Right forelimb (tissue), 1 donor: Measurements from ENCODE around the gene NAALADL1.
A peak's percentile ranks its signal among the peaks of the same experiment; 100 is the strongest.

Experiments
- DNase-seq: peaks from one replicate; pipeline ENCODE4 v3.0.0-alpha.2; 2018

NAALADL1 gene, protein sequence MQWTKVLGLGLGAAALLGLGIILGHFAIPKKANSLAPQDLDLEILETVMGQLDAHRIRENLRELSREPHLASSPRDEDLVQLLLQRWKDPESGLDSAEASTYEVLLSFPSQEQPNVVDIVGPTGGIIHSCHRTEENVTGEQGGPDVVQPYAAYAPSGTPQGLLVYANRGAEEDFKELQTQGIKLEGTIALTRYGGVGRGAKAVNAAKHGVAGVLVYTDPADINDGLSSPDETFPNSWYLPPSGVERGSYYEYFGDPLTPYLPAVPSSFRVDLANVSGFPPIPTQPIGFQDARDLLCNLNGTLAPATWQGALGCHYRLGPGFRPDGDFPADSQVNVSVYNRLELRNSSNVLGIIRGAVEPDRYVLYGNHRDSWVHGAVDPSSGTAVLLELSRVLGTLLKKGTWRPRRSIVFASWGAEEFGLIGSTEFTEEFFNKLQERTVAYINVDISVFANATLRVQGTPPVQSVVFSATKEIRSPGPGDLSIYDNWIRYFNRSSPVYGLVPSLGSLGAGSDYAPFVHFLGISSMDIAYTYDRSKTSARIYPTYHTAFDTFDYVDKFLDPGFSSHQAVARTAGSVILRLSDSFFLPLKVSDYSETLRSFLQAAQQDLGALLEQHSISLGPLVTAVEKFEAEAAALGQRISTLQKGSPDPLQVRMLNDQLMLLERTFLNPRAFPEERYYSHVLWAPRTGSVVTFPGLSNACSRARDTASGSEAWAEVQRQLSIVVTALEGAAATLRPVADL

DNA sequence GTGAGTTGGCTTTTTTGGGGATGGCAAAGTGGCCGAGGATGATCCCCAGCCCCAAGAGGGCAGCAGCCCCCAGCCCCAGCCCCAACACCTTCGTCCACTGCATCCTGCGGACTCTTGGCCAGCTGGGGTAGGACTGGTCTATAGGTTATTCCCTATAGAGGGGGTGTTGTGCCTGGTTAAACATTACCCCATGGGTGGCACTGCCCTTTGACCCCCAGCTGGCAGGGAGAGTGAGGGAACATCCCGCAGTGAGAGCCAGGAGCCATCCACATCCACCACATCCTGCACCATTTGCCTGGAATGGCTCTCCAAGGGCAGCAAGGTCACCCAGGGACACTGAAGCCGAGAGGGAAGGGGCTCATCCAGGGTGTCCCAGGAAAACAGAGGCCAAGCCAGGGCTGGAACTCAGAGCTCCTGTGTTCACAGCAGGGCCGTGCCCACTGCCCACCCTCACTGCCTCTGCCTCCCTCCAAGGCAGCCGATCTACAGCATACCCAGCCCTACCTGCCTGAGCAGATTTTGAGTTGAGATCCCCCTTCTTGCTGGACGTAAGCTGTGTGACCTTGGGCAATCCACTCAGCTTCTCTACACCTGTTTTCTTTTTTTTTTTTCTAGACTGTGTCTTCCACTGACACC, at the start of gene NAALADL1:
Gene NAALADL1, minus strand, starts transcription at position 135 of the 636 bp plus-strand sequence. Its CDS starts 32 bp downstream, at position 103.
- no peak for DNase-seq

DNA sequence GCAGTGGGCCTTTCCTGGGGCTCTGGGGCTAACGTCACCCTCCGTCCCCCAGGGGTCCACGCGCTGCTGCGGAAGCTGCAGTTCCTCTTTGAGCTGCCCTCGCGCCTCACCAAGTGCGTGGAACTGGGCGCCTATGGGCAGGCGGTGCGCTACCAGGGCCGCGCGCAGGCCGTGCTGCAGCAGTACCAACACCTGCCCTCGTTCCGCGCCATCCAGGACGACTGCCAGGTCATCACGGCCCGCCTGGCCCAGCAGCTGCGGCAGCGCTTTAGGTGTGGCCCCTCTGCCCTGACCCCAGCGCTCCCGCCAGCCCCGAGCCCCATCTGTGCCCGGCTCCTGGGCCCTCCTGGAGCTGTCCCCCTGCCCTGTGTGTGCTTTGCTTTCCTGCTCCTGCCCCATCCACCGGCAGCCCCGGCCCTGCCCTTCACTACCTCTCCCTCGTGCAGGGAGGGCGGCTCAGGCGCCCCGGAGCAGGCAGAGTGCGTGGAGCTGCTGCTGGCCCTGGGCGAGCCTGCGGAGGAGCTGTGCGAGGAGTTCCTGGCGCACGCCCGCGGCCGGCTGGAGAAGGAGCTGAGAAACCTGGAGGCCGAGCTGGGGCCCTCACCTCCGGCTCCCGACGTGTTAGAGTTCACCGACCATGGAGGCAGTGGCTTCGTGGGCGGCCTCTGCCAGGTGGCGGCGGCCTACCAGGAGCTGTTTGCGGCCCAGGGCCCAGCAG, 49.6 kb upstream of the NAALADL1 start:
- DNase-seq: no peak

DNA sequence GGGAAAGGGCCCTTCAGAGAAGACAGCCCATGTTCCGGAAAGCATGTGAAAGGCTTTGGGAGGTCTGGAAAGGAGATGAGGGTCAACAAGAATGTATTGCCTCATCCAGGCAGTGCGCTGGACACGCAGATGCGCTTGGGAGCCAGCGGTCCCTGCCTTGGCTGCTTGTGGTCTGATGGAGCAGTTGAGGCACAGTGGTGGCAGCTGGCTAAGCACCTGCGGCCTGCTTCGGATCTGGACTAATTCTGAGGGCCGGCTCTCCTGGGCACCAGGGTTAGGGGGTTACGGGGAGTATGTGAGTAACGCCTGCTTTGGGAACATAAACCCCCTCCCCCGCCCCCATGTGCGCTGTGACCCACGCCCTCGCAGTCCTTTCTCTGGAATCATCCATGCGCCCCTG, 48.7 kb upstream of the NAALADL1 start:
- no peak for DNase-seq

DNA sequence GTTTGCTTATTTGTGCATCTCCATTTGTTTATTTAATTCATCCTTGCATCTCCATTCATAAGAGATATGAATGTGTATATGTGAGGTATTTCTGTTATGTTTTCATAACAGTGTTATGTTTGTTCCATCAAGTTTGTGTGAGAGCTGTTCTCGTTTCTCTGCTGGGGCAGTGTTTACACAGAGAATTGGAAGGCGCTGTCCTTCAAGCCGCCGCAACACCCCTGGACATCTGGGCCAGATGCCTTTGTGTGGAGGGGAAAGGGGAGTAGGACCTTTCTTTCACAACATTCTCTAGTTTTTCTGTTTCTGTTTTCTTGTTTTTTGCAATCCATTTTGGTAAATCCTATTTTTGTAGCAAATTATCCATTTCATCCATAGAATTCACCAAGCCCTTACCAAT, 46.3 kb upstream of the NAALADL1 start:
- DNase-seq: no peak

DNA sequence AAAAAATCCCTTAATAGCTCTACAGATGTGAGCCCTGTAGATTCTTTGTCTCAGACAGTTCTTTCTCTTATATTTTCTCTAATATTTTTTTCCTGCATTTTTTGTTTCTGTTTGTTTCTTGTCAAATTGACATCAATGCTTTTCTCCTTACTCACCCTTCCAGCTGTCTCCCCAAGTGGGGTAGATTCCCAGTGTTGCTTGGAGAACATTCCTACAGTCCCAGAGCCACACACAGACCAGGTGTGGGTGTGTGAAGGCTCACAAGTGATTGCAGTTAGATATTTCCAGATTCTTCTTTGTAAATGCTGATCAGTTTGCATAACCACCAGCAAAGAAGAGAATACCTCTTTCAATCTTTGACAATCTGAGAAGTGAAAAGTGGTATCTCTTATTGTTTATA, 45.1 kb upstream of the NAALADL1 start:
- no peak for DNase-seq

DNA sequence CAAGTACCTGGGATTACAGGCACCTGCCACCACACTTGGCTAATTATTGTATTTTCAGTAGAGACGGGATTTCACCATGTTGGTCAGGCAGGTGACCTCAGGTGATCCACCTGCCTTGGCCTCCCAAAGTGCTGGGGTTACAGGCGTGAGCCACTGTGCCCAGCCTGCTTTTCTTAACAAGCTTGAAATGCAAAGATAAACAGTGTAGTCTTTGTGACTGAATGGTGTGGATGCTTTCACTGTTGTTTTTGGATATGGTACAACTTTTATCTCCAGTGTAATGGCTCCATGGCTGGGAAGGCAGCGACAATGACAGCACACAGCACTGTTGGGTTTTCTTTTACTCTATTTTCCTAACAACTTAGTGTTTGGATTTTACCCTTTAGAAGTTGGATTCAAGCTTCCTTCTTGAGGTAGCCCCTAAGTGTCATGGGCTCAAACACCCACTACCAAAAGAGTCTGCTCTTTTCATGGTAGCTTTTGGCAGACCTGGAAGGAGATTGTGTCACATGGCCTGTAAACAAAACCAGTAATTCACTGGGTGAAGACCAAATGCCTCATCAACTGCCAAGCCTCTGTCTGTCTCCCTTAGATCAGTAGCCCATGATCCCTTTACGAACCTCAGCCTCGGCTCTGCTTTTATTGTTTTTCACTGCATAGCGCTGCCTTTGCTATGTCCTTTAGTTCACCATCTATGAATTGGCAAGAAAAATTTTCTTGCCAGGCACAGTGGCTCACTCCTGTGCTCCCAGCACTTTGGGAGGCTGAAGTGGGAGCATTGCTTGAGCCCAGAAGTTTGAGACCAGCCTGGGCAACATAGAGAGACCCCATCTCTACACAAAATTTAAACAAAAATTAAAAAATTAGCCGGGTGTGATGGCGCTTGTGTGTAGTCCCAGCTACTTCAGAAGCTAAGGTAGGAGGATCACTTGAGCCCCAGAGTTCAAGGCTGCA, 44.1 kb upstream of the NAALADL1 start:
- DNase-seq: no peak

DNA sequence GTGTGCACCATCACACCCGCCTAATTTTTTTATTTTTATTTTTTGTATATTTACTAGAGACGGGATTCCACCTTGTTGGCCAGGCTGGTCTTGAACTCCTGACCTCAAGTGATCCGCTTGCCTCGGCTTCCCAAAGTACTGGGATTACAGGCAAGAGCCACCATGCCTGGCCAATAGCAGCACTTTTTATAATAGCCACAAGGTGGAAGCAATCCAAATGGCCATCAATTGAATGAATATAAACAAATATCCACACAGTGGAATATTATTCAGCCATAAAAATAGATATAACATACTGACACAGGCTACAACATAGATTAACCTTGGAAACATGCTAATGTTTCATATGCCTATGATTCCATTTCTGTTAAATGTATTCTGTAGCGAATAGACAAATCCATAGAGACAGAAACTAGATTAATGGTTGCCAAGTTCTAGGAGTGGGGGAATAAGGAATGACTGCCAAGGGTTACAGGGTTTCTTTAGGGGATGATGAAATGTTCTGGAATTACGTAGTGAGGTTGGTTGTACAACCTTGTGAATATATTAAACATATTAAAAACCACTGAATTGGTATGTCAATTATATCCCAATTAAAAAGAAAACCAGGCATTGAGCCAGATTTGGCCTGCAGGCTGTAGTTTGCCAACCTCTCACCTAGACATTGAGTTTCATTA, 42.5 kb upstream of the NAALADL1 start:
- DNase-seq: no peak

DNA sequence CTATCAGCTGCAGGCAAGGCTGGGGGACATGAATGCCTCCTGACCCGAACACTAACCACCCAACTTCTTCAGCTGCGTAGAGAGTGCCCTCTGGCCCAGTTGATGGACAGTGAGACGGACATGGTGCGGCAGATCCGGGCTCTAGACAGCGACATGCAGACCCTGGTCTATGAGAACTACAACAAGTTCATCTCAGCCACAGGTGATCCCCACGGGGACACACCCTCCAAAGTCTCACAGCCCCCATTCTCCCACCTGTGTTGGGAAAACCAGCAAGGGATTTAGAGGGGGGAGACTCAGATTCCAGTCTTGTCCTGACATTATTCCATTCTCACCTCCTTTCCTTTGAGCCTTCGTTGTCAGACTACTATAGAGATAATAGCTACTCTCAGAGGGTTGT, 38.6 kb upstream of the NAALADL1 start:
- no peak for DNase-seq

DNA sequence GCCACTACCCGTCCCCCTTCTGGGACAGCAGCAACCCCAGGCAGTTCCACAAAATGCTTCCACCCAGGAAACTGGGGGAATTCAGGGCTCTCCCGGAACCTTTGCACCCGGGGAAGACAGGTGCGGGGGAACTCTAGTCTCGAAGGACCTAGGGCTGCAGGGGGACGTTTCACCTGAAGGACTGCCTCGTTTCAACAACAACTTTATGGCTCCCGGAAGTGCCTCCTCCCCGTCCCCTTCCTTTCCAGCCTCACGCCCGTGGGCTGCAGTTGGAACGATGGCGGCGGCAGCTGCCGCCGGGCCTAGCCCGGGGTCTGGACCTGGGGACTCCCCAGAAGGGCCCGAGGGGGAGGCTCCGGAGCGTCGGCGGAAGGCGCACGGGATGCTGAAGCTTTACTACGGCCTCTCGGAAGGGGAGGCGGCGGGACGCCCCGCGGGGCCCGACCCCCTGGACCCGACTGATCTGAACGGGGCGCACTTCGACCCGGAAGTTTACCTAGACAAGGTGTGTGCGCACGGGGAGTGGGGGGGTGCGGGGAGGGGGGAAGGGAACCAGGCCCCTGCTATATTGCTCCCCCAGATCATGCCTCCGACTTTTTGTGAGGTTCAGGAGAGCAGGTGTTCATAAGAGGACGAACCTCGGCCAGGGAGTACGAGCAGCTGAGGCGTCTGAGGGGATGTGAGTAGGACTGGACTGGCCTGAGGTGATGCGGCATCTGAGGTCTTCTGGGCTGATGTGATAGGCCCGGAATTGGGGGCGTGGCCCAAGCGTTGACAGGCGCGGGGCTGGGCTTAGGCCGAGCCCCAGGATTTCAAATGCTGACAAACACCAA, 37.8 kb upstream of the NAALADL1 start, which contains the start of gene VPS51:
Gene VPS51, plus strand, starts transcription at position 241 of the 833 bp plus-strand sequence. Its CDS starts 37 bp downstream, at position 278.
- peak; percentile 89 for DNase-seq

DNA sequence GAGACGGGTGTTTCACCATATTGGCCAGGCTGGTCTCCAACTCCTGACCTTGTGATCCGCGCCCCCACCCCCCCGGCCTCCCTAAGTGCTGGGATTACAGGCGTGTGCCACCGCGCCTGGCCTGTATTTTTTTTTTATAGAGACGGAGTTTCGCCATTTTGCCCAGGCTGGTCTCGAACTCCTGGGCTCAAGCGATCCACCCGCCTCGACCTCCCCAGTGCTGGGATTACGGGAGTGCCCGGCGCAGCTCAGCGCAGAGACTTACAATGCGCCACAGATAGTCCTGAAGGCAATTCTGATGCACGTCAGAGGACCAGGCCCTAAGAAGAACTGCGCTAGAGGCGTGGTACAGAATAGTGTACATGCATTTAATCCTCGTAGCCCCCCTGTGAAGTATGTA, 37.1 kb upstream of the NAALADL1 start:
- DNase-seq: no peak

DNA sequence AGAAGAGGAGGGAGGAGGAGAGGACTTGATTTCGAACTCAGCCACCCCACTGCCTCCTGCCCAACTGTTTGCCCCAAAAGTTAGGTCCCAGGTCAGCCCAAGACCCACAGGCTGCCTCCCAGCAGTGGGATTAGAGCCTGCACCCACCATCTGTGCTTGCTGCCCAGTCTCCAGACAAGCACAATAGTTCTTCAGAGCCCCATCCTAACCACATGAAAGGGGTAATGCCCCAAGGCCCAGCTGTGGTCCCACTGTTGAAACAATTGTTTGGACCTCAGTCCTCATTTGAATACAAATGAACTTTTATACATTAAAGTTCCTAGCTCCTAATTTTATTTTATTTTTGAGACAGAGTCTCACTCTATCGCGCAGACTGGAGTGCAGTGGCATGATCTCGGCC, 32.3 kb upstream of the NAALADL1 start:
- DNase-seq: no peak

DNA sequence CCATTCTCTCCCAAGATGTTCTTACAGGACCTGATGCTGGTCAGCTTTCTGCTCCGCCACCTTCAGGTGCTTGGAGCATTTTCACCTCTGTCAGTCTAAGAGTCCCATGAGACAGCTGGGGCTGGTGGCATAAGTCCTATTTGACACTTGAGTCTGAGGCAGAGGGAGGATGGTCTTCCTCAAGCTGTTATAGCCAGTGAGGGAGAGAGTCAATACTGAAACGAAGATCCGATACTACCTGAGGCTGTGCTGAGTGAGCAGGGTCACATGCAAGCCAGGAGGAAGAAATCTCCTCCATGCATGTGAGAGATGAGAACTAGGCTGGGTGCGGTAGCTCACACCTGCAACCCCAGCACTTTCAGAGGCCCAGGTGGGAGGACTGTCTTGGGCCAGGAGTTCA, 31.3 kb upstream of the NAALADL1 start:
- no peak for DNase-seq

DNA sequence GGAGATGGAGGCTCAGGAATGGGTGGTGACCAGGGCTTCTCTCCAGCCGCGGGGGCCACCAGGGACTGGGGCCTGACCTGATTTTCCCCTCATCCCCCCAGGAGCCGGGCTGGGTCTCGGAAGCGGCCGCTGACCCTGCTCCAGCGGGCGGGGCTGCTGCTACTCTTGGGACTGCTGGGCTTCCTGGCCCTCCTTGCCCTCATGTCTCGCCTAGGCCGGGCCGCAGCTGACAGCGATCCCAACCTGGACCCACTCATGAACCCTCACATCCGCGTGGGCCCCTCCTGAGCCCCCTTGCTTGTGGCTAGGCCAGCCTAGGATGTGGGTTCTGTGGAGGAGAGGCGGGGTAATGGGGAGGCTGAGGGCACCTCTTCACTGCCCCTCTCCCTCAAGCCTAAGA, 29.5 kb upstream of the NAALADL1 start:
- no peak for DNase-seq

DNA sequence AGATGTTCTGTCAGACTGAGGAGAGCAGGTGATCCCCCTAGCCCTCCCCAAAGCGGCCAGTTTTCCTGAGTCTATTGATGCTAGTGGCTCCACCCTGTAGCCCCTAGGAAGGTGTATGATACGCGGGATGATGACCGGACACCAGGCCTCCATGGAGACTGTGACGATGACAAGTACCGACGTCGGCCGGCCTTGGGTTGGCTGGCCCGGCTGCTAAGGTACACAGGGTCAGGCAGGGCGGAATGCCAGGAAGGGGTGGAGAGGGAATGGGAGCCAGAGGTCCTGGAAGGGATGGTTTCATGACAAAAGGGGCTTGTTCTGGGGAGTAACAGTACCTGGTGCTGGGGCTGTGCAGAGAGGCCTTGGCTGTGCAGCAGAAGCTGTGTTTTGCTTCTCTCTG, 28.9 kb upstream of the NAALADL1 start:
- no peak for DNase-seq

DNA sequence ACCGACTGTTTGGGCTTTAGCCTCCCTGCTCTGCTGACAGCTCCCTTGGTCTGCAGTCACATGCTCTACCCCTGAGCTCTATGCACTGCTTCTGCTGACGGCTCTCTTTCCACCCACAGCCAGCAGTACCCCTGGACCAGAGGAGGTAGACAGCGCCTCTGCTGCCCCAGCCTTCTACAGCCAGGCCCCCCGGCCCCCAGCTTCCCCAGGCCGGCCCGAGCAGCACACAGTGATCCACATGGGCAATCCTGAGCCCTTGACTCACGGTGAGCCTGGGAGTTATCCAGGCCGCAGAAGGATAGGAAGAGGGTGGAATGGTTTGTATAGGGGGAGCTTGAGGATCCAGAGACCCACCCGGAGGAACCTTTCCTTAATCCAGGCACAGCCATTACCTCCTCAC, 28.5 kb upstream of the NAALADL1 start:
- no peak for DNase-seq

DNA sequence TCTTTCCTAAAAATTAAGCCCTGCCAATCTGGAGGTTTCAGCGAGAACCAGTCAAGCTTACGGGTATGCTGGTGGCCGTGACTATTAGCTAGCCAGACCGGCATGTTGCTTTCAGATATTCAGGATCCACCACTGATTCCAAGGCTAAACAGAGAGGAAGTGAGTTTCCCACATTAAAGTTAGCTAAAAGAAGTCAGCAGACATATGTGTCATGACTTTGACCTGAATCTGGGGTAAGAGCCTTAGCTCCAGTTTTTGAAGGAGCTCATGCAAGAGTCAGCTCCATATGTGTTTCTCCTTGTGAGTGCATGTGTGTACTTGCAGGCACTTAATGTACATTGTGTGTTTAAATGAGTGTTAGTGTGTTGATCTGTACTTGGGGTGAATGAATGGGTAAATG, 27.1 kb upstream of the NAALADL1 start:
- DNase-seq: no peak

DNA sequence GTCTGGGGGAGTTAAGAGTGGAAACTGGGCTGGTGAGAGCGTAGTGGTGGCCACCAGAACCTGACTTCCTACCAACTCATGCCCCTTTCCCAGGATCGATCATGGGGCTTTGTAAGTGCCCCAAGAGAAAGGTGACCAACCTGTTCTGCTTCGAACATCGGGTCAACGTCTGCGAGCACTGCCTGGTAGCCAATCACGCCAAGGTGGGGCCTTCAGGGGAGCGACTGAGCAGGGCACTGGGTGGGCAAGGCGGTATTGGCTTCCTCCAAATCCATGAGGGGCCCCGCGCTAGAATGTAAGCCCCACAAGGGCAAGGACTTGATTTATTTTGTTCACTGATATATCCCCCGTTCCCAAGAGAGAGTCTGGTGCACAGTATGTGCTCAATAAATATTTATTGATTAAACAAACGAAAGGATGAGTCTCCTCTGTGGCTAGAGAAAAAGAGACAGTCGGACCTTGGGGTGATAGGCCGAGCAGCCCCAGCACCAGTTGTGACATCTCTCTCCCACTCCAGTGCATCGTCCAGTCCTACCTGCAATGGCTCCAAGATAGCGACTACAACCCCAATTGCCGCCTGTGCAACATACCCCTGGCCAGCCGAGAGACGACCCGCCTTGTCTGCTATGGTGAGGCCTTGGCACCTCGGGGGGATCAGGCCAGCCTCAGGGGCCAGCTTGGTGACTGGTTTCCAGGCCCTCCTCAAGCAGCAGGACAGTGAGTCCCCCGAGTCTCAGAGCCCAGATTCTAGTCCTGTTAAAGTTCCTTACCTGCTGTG, 26.4 kb upstream of the NAALADL1 start:
- no peak for DNase-seq

DNA sequence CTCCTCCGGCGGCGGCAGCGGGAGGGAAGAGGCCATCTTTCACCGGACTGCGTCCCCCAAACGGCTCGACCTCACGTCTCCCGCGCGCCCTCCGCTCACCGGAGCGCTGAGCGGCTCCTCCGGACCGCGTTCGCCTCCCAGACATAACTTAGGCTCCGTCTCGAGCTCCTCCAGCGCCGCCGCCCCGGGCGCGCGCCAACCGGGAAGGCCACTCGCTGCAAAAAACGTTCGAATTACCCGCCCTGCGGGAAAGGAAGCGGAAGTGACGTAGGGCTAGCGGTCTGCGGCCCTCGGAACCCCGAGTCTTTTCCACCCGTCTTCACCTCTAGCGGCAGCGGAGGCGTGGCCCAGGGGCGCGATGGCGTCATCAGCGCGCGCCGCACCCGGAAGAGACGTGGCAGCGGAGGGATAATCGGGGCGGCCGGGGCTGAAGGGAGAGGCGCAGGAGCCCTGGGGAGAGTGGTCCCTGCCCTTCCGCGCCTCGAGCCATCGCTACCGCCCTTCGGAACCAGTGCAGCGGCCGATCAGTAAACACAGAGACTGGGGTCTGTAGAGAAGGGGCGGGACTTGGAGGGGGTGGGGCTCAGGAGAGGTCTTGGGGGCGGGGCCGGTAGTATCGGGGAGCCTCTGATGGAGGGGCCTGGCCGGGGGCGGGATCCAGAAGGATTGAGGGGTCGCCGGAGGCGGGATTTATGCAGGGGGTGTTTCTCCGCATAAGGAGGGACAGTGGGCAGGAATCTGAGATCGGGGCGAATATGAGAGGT, 25.7 kb upstream of the NAALADL1 start, which contains the start of the genes CDCA5 and ZFPL1:
Gene CDCA5, minus strand, starts transcription at position 207 of the 764 bp plus-strand sequence. Its CDS starts 62 bp downstream, at position 145.
Gene ZFPL1, plus strand, starts transcription at position 389 of the 764 bp plus-strand sequence. CDS start 477 bp downstream, outside the sequence.
- DNase-seq: peak; percentile 98
